Neural progenitor cell (in vitro differentiated cells): ENCODE measurements around the gene C14orf132.

Source experiments
- CTCF ChIP-seq: fragments of 200-600 bp; sonication (generic); IDR thresholded peaks from 2 replicates; pipeline ENCODE4 v1.5.1; 2017; ENCODE audit warnings: antibody characterized with exemption, mild to moderate bottlenecking
- EZH2 ChIP-seq: fragments of 200-600 bp; sonication (generic); IDR thresholded peaks from 2 replicates; pipeline ENCODE4 v1.6.1; 2017; ENCODE audit warnings: antibody characterized with exemption, mild to moderate bottlenecking, moderate library complexity

GRCh38 chr14:96135285-96135684 is 96.1 kb downstream of the C14orf132 start:
- no peak for TF ChIP-seq CTCF
- TF ChIP-seq EZH2, result no peak
